ENCODE measurements around the gene PDHX.

The PDHX gene

GRCh38 chr11:34960277-34960676 lies 43.9 kb downstream of the PDHX start:
- no peak for DNase-seq

GRCh38 chr11:34962034-34962433 lies 45.6 kb downstream of the PDHX start:
- no peak for DNase-seq

- no peak for DNase-seq
Measured at GRCh38 chr11:34963351-34963750, 46.9 kb downstream of the PDHX start.

- DNase-seq = no peak
Measured at GRCh38 chr11:34964610-34965331, 48.4 kb downstream of the PDHX start.

- no peak for DNase-seq
Measured at GRCh38 chr11:34968862-34969261, 52.4 kb downstream of the PDHX start.

- no peak for DNase-seq
Measured at GRCh38 chr11:34970033-34970432, 53.6 kb downstream of the PDHX start.

GRCh38 chr11:34970480-34970879 lies 54.1 kb downstream of the PDHX start:
- no peak for DNase-seq

- no peak for DNase-seq
Measured at GRCh38 chr11:34971928-34972327, 55.5 kb downstream of the PDHX start.

GRCh38 chr11:34972366-34972765 lies 55.9 kb downstream of the PDHX start:
- no peak for DNase-seq

- DNase-seq = no peak
Measured at GRCh38 chr11:34972892-34973291, 56.5 kb downstream of the PDHX start.

- DNase-seq = no peak
Measured at GRCh38 chr11:34975482-34975881, 59.1 kb downstream of the PDHX start.

GRCh38 chr11:34976496-34977088 lies 60.2 kb downstream of the PDHX start:
- no peak for DNase-seq

- DNase-seq = no peak
Measured at GRCh38 chr11:34977089-34977912, 60.9 kb downstream of the PDHX start.

- DNase-seq = no peak
Measured at GRCh38 chr11:34978236-34979191, 62.1 kb downstream of the PDHX start.

GRCh38 chr11:34984514-34984913 lies 68.1 kb downstream of the PDHX start:
- DNase-seq = no peak

GRCh38 chr11:34986883-34987520 lies 70.6 kb downstream of the PDHX start:
- no peak for DNase-seq

GRCh38 chr11:34987617-34988016 lies 71.2 kb downstream of the PDHX start:
- DNase-seq = no peak

GRCh38 chr11:34988294-34989255 lies 72.2 kb downstream of the PDHX start:
- no peak for DNase-seq

- DNase-seq = no peak
Measured at GRCh38 chr11:34990916-34991315, 74.5 kb downstream of the PDHX start.

GRCh38 chr11:34994854-34995253 lies 78.4 kb downstream of the PDHX start:
- no peak for DNase-seq

GRCh38 chr11:34996958-34997357 lies 80.5 kb downstream of the PDHX start:
- no peak for DNase-seq

Measured in hematopoietic multipotent progenitor cell treated with erythropoietin and hydrocortisone succinate and interleukin-3 and kit ligand, for 8 days (in vitro differentiated cells).